Superior temporal gyrus (tissue), 1 donor: Measurements from ENCODE around the gene FBXW10B.
"Not testable (repeated sequence)": the region's sequence is repeated elsewhere in the genome, so short reads cannot be mapped to it uniquely, and the experiment has no call there.

Experiments
- DNase-seq: peaks from one replicate; pipeline ENCODE4 v3.0.0-alpha.2; 2016; ENCODE audit errors: extremely low spot score

FBXW10B gene

GRCh38 chr17:15630930-15631453 lies 11.5 kb upstream of the FBXW10B start:
- DNase-seq = not testable (repeated sequence)

- not testable (repeated sequence) for DNase-seq
Observed at GRCh38 chr17:15629991-15630390, 10.5 kb upstream of the FBXW10B start.

DNA sequence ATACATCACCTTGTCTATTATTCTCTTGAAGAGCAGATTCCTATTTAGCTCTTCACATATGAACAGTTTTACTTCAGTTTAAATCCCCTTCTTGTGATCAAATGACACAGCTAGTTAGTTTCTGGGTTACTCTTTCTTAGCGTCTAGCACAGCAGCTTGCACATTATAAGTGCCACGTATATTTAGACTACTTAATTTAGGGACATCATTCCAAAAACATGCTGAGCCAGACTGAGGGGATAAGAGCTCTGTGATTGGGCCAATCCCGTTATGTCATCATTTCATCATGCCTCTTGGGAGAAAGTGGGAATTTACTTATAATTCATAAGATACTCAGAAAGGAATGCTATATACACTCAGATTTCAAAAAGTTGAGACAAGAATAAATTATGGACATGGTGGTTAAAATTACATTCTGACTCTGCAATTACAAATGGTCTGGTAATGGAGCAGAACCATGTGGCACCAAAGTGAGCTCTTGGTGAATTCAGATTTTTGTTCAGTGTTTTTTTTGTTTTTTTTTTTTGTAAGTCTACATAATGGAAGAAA lies 4.2 kb upstream of the FBXW10B start:
- DNase-seq = not testable (repeated sequence)

- DNase-seq = not testable (repeated sequence)
Observed at GRCh38 chr17:15623255-15623654, 3.8 kb upstream of the FBXW10B start.

DNA sequence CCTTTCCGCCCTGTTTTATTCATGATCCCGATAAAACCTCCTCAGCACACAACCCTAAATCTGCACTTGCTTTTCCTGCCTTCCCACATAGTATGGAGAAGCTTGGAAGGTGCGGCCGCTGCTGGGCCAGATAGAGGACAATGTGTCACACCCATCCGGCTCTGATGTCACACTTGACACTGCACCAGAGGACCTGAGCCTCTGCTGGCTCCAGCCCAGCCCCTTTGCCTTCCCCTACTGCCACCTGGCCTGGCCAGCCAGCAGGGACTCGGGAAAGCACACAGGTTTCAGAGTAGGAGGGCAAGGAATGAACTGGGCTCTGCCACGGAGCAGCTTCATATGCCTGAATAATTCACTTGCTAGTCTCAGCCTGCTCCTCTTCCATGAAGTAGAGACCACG lies 2.6 kb upstream of the FBXW10B start:
- not testable (repeated sequence) for DNase-seq

DNA sequence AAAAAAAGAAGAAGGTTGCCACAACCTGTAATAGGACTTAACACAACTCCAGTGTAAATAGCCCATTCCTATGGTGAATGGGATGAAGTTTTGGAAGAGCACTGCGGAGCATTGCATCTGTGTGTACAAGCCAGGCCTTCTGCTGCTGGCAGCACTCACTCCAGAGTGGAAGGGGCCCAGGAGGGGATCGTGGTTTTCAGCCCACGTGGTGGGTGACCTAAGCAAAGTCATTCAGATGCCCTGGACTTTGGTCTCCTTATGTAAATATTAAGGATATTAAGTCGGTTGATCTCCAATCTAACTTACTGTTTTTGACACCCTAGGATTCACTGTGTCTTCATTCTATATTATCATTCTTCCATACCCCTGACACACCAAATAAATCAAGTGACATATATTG lies 2.7 kb downstream of the FBXW10B start:
- not testable (repeated sequence) for DNase-seq

DNA sequence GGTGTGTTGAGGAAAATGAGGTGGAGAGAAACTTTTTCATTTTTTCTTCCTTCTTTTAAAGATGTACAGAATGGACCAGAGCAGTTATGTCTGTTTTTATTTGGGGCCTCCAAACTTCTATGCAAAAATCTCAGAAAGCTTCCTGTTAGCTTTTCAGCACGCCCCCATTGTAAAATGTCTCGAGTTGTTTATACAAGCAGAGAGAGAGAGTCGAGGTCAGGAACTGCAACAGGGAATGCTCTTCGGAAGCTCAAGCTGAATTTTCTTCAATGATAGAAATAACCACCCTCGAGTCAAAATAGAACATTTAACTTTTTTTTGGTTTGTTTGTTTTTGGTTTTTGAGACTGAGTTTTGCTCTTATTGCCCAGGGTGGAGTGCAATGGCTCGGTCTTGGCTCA lies 3.7 kb downstream of the FBXW10B start:
- DNase-seq = not testable (repeated sequence)

DNA sequence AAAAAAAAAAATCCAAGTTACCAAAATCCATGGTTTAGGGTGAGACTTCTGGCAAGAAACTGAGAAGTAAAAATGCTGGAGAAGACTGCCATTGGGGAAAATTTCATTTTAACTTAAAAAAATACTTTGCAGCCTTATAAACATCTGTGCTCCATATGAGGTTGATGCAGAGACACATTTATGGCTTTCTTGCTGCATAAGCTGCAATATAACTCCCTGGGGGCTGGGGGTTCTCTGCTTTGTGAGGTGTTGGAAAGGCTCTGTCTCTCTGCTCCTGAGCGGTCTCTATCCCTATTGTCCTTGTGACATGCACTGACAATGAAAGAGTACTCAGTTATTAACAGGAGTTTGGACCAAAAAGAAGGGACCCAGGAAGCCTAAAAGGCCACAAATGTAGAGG lies 6.4 kb downstream of the FBXW10B start:
- DNase-seq = not testable (repeated sequence)

GRCh38 chr17:15592960-15593359 lies 26.5 kb downstream of the FBXW10B start:
- DNase-seq = not testable (repeated sequence)

- DNase-seq = not testable (repeated sequence)
Observed at GRCh38 chr17:15591986-15592385, 27.5 kb downstream of the FBXW10B start.

- not testable (repeated sequence) for DNase-seq
Observed at GRCh38 chr17:15590844-15591243, 28.7 kb downstream of the FBXW10B start.

DNA sequence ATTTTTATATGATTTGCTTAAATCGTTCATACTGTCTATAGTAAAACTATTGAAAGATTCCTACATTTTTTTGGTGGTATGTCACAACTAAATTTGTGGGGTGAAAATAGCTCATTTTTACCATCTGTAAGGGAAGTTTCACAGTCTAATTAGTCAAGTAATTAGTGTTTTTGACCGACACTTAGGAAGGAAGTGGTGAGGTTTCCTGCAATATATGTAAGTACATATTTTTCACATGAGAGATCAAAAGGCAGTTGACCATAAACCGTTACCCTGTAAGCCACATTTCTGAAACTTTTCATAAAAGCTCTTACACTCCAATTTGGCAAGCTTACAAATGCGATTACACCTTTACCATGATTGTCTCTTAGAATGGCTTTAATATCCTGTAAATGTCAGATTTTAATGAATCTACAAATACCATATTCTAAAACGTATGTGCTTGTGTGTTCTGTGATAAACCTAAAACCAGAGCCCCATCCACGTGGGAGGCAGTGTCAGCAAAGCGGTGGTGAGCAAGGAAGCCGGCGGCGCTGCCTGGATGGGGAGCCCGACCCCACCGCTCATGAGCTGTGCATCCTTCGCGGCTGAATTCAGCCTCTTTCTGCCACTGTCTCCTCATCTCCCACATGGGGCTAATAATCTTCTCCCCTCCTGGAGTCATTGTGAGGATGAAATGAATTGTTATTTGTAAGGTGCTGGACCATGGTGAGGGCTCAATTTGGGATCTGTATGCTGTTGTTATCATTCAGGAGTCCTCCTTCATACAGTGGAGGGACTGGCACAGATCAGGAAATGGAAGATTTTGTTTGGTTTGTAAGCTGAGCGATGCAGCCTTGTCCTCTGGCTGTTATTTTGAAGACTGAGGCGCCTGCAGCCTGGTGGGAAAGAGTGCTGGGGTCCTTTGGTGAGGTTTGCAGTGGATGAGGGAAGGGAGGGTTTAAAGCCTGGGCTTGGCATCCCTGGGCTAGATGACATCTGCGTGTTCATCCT lies 29.7 kb downstream of the FBXW10B start:
- DNase-seq = not testable (repeated sequence)

- not testable (repeated sequence) for DNase-seq
Observed at GRCh38 chr17:15588017-15588416, 31.5 kb downstream of the FBXW10B start.

GRCh38 chr17:15583313-15583712 lies 36.2 kb downstream of the FBXW10B start:
- DNase-seq = not testable (repeated sequence)

DNA sequence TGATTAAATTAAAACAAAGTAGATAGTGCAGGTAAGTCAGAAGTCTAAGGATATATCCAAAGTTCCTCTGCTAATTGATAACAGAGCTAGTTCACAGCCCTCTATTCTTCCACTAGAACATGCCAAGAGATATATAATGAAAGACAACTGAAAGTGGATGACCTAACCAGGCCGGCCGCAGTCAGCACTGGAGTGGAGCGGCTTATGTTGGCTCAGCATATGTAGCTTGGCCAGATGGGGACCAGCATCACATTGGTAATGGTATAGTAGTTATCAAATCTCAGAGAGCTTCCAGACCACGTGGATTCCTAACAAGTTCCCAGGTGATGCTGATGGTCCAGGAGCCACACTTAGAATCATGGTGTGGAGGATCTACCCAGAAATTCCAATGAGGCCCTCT lies 38.0 kb downstream of the FBXW10B start:
- DNase-seq = not testable (repeated sequence)

DNA sequence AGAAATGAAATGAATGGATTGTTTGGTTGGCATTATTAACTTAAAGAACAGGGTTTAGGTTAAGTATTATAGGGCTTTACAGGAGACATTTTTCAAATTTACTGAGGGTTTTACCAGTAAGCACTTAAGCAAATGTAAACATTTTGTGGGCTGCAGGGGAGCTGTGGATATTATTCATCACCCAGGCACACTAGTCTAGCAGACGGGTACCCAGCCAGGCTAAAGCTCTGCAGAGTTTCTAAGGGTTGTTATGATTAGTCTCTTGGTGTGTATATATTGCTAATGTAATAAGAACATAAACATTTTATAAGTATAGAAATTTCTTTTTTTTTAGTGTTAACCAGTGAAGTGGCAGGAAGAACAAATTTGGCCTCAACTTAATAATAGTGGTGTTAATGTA lies 42.7 kb downstream of the FBXW10B start:
- not testable (repeated sequence) for DNase-seq

DNA sequence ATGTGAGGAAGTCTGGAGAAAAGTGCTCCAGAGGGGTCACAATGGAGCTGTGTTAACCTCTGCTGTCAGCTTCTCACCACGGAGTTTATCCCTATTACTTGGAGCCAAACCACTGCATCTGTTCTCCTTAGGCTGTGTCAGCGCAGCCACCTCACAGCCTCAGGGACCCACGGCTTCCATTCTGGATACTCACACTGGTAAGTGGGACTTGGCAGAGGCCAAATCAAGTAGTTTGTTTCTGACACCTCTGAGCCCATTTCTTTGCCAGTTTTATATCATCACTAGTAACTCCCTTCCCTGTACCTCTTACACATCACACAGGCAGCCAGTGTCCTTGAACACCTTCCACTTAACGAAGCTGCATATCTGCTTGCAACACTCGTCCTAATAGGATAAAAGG lies 44.8 kb downstream of the FBXW10B start:
- not testable (repeated sequence) for DNase-seq

GRCh38 chr17:15573870-15574269 lies 45.6 kb downstream of the FBXW10B start:
- DNase-seq = not testable (repeated sequence)
